D721Med (cell line): ENCODE data around the gene LRP8.

ENCODE experiments used
- DNase-seq: peaks from one replicate; pipeline ENCODE4 v3.0.0; 2011; ENCODE audit warnings: low spot score; ENCODE audit not compliant: insufficient read length
- FAIRE-seq: peaks from 2 replicates; lab custom pipeline; 2011; peaks lifted over from hg19 to GRCh38; lab: Jason Lieb, UNC
- TF ChIP-seq, protein P1 (sequence below): IDR thresholded peaks from 2 replicates; pipeline ENCODE4 v1.5.1; 2012; ENCODE audit warnings: mild to moderate bottlenecking, control low read depth; ENCODE audit not compliant: insufficient read depth; ENCODE audit errors: missing control alignments

The LRP8 gene

DNA sequence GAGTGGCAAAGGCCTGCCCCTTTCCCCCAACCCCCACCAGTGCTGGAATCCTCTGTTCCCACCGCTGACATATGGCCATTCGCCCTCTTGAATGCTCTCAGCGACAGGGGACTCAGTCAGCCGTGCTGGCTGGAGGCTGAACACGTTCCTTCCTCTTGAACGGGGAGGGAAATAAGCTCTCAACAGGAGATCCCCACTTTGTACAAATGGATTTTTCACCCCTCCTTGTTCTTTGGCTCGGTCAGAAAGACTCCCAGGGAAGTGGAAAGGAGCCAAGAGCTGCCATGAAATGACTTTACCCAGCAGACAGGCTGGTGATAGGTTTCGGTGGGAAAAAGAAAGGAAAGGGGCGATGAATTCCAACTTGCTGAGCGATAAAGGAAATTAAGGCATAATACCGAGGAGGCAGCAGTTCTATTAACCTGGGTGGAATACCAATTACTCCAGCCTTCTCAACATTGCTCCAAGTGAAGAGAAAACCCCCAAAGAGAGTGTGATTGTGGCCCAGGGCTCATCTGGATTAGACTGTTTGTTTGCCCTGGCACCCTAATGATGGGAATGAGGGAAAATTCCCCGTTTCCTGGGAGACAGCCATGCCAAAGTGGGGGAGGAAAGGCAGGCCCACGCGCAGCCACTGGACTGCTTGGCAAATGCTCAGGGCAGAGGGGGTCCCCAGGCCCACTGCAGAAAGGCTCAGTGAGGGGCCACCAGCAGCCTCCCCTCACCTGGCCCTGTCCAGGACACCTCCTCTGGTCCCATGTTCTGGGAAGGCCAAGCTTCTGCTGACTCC lies 23.9 kb downstream of the LRP8 start:
- TF ChIP-seq, protein P1, sequence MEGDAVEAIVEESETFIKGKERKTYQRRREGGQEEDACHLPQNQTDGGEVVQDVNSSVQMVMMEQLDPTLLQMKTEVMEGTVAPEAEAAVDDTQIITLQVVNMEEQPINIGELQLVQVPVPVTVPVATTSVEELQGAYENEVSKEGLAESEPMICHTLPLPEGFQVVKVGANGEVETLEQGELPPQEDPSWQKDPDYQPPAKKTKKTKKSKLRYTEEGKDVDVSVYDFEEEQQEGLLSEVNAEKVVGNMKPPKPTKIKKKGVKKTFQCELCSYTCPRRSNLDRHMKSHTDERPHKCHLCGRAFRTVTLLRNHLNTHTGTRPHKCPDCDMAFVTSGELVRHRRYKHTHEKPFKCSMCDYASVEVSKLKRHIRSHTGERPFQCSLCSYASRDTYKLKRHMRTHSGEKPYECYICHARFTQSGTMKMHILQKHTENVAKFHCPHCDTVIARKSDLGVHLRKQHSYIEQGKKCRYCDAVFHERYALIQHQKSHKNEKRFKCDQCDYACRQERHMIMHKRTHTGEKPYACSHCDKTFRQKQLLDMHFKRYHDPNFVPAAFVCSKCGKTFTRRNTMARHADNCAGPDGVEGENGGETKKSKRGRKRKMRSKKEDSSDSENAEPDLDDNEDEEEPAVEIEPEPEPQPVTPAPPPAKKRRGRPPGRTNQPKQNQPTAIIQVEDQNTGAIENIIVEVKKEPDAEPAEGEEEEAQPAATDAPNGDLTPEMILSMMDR = no peak
- DNase-seq = no peak
- FAIRE-seq = no peak

DNA sequence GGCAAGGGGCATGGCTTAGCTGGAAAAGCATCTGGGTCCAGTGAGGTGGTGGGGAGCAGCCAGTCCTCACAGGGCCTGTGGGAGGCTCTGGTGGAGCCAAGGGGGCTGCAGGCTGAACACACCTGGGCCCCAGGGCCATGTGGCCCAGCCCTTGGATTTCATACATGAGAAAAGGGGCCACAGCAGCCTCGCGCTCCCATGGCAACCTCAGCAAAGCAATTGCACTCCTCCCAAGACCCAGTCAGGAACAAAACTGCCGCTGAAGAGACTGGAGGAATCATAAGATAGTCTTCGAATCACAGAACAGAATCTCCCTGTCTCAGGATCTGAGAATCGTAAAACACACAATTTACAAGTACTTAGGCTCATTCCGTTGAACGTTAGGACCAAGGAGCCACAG lies 24.6 kb downstream of the LRP8 start:
- TF ChIP-seq, protein P1 = no peak
- no peak for FAIRE-seq
- no peak for DNase-seq

DNA sequence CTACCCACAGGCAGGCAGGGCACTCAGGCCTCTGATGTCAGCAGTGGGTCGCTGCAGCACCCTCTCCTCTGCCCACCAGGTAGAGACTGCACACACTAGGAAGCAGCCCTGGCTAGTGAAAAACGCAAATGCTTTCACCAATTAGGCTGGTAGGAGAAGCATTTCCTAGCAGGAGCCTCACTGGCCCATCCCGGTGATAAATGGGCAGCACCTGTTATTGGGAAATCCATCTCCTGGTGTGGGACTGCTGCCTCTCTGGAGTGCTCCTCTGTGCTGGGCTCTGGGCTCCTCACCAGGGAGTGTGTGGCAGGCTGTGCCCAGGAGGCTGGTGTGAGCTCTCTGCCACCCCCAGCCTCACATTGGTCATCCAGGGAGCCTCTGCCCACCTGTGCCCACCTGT lies 28.6 kb downstream of the LRP8 start:
- FAIRE-seq (no peak), DNase-seq (no peak)
- TF ChIP-seq, protein P1 = no peak

DNA sequence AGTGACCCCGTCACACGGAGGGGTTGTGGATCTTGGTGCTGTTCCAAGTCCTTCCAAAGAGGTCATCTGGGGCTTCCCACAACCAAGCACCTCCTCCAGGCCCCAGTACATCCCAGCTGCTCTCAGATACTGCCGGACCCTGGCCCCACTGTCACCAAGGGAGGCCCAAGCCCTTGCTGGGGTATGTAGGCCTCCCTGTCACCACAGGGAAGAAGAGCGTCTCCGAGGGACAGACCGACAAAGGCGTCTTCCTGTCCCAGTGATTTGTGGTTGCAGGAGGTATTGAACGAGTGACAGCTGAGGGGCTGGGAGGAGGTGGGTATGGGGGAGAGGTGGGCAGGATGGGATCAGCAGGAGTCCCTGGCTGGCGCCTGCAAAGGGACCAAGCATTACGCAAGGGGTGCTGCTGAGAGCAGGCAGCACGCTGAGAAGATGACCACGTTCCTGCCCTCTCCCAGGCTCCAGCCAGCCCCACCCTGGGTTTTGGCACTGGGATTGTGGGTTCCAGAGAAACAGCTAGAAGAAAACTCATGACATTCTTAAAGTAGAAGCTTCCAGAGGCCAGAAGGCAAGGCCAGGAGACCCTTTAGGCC lies 29.7 kb downstream of the LRP8 start:
- TF ChIP-seq, protein P1 = no peak
- no peak for DNase-seq
- FAIRE-seq = no peak

DNA sequence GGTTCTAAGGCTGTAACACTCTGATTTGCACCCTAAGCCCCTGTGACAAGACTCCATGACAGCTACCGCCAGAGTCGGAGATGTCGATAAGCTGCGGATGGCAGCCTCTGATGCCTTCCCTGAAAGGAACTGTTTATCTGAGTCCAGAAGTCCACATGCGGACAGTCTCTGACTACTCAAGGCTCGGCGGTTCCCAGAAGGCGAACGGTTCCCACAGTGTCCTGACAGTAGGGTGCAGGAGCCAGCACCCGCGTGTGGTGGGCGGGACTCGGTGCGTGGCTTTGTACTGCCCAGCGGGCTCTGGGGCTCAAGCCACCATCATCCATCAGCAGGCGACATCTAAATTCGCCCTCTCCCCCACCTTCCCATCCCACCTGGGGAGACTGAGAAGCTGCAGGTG lies 30.7 kb downstream of the LRP8 start:
- FAIRE-seq = no peak

DNA sequence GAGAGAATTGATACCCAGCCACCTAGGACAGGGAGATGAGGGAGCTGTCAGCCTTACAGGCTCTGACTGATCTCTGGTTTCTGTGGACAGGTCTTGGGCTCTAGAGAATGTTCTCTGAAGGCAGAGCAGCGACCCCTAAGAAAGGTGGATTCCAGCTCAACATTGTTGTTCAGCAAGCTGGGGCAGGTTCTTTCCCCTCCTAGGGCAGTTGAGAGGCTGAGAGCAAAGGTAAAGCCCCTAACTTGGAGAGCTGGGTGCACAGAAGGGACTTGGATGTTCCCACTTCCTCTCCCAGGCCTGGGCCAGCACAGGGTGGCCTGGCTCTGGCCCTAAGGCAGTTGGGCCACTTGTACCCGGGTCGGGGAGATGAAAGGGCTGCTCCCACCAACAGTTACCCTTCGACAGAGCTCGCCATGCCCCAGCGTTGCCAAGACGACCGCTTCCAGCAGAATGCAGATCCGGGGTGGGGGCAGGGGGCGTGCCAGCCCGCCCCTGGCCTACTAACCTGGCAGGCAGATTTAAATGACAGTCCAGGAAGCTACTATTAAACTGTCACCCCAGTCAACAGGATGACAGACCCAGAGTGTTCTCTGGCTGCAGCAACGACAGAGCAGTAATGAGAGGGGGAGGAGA lies 31.6 kb downstream of the LRP8 start:
- DNase-seq (no peak), FAIRE-seq (no peak)
- TF ChIP-seq, protein P1 = no peak

More for the DNA sequence above, 30.7 kb downstream of the LRP8 start:
- no peak for DNase-seq
- TF ChIP-seq, protein P1 = no peak
